ENCODE results near the gene CTSH. TPM values are rescaled to one million over a fixed set of nuclear protein-coding genes. Genes with fewer than 3 reads are reported as not detected.
"Not testable (repeated sequence)": the region's sequence is repeated elsewhere in the genome, so short reads cannot be mapped to it uniquely, and the experiment has no call there.

The CTSH gene
- polyA plus RNA-seq, 4 donors: 128 to 211 (median 197) TPM

DNA sequence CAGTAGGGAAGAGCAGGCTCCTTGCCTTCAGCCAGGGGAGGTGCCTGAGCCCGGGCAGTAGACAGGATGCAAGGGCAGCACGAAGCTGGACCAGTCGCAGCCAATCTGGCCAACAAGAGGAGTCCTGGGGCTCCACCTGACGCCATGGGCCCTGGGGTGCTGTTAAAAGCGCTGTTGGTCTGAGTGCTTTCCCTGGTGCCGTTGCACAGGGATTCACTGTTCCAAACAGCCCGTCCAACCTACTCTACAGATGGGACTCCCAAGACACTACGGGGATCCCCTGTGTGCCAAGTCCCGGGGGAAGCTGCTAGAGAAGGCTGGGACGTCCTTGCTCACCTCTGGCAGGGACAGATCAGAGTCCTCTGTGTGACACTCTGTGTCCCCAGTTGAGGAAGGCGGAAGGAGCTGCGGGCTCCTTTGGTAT, 632 bp downstream of the CTSH start:
- no peak for DNase-seq (ENCODE audit: low read depth in 4 of 4, low spot score in 3 of 4)

DNA sequence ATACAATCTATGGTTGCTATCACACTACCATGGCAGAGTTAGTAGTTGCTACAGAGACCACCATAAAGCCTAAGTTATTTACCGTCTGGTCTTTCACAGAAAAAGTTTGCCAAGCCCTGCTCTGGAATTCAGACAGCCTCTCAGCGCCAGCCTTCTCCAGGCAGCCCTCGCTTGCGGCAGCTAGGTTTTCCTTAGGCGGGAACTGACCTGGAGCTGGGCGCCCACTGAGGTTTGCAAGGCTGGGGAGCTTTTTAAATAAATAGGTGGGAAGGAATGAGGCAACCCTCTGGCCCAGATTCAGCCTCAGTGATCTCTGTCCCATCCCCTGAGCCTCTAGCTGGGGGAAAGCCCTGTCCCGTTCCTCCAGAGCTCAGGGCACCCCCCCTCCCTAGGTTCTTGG, 1.2 kb downstream of the CTSH start:
- DNase-seq (ENCODE audit: low read depth in 4 of 4, low spot score in 3 of 4): no peak

DNA sequence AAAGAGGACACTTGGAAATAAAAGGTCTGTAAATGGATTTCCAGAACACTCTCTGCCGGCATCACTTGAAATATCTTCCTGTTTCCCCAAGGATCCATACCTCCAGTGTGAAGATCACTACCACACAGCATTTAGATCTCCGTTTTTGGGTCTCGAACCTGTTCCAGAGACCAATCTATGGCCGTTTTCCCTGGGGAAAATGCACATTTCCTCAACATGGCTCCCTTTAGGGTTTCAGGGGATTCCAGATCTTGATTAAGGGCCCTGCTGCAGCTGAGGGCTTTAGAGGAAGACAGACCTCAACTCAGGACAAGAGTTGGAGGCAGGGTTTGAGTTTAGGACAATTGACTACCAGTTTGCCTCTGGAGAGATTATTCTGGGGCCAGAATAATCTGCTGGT, 2.1 kb downstream of the CTSH start:
- DNase-seq (ENCODE audit: low read depth in 4 of 4, low spot score in 3 of 4): no peak

DNA sequence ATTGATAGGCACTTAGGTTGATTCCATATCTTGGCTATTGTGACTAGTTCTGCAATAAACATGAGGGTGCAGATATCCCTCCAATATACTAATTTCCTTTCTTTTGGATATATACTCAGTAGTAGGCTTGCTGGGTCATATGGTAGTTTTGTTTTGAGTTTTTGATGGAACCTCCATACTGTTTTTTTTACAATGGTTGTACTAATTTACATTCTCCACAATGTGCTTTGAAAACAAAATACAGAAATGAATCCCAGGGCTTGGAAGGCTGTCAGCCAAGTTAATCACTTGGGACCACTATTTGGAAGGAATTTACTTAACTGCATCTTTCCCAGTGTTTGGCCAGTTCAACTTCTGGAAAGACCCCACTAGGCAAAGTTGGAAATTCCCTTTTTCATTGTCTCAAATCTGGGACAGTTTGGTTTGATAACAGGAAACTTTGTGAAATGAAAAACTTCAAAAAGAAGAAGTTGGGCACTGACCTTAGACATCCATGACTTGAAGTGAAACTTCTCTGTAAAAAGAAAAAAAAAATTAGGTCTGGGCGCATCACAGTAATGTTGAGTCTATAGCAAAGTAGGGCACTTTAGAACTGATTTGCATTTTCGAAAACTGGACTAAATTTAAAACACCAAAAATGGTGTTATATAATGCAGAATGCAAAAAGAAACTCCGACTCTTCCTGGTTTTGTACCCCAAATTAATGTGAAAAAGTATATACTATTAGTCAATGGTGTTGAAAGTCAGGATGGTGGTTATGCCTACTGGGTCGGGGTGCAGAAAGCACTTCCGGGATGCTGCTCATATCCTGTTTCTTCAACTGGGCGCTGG, 6.0 kb downstream of the CTSH start:
- DNase-seq (ENCODE audit: low read depth in 4 of 4, low spot score in 3 of 4): no peak

DNA sequence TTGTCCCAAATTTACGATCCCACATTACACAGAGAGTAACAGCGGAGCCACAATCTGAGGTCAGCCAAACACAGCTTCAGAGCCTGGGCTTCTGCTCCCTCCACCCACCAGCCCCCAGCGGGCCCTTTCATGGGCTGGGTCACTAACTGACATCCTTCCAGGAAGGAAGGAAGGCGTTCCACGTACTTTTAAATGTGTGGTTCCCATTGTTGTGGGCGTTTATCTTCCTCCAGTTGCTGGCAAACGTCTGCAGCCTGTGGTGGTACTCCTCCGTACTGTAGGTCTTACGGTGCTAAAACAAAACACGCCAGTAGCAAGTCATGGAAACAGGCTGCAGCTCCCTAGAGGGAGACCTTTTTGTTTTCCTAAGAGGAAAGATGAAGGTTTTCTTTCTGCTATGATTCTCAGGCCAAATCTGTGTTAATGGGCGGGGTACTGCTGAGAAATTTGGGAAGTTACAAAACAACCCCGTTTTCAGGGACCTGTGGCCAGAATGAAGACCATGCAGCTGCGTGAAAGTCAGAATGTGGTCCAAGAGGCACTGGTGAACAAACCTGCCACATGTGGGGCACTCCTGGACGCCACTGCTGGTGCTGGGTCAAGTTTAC, 7.6 kb downstream of the CTSH start:
- DNase-seq (ENCODE audit: low read depth in 4 of 4, low spot score in 3 of 4): no peak

DNA sequence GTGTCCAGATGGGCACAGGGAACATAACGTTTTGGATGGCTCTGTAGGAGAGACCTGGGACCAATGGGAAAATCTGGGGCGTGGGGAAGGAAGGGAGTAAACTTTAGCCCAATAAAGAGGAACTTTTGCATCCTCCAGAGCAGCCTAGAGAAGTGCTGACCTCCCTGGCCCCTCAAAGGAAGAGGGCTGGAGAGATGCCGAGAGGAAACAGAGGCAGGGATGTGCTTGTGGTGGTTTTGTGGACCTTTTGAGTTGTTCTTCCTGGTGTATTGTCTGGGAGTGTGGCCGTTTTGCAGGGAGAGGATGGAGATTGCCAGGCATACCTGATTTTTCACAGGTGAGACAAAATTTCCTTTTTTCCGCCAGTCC, 10.2 kb downstream of the CTSH start:
- DNase-seq (ENCODE audit: low read depth in 4 of 4, low spot score in 3 of 4): no peak

DNA sequence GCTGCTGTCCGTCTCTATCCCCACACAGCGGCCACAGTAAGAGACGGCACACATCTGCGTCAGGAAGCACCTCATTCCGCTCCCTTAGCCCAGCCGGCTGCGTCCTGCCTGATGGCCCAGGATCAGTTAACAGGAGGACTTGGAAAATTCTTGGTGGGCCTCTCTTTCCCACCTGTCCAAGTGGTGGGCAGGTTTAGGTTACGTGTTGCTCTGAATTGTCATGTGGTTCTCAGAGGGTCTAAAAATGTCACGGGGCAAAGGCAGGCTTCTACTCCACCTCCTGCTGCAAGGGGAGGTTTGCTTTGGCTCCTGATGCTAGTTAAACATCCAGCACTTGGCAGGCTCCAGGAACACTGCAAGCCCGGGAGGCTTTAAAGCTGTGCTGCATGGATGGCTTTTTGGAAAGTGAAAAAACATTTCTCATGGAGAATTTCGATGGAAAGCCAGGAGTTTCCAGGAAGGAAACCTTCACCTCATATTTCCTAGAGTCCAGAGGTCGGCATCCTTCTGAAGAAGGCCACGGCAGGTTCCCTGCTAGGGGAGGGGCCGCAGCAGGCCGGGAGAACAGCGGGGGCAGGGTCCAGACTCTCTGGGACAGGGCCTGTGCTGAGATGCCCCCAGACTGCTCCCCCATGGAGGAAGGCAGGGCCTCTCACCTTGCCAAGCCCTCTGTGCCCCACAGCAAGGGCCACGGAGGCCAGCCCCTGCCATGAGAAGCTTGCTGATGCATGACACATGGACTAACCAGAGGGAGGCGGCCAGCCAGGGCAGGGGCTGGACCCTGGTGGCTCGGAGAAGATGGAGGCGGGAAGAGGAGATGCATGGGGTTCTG, 10.8 kb downstream of the CTSH start:
- peak in 1 of 4 donors; percentile 41 for DNase-seq (ENCODE audit: low read depth in 4 of 4, low spot score in 3 of 4)

DNA sequence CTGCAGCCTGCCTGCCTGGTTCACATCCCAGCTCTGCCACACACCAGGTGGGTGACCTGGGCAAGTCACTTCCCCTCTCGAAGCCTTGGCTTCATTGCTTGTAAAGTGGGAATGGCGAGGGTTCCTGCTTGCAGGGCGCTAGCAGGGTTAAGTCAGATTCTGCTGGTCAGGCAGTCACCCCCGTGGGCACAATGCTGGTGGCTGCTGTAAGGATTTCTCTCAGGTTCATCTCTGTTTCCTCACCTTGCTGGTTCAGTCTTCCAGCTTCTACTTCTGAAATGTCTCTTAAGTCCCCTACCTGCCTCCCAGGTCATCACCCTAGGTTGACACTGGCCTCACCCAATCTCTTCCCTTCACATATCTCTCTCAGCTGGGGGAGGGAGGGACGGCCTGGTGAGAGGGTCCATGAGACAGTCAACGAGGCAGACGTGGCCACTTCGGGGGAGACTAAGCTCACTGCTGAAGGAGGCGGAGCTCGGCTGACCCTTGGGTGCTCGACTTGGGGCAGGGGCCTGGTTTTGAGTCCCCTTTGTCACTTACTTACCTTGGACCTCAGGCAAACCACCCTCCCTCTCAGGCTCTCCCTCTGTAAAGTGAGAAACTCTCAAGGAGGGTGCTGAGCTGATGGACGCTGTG, 11.5 kb downstream of the CTSH start:
- no peak for DNase-seq (ENCODE audit: low read depth in 4 of 4, low spot score in 3 of 4)

DNA sequence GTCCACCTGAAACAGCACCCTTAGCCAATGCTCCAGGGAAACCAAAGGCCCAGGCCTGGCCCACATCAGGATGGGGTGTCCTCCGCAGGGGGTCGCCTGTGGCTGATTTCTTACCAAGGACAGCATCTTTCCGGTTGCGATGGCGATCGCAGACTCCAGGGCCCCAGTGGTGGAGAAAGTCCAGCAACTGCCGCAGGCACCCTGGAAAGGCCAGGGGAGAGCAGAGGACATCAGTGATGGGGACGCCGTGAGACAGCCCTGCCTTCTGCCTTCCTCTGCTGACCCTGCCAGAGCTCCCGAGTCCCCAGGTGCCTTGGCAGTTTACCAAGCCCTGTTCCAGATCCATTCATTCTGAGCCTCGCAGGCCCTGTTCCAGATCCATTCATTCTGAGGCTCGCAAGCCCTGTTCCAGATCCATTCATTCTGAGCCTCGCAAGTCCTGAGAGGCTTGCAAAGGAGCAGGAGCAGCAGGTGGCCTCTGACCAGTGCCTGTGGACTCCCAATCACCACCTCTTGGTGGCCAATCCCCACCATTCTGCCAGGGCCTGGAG, 12.5 kb downstream of the CTSH start:
- DNase-seq (ENCODE audit: low read depth in 4 of 4, low spot score in 3 of 4): no peak

DNA sequence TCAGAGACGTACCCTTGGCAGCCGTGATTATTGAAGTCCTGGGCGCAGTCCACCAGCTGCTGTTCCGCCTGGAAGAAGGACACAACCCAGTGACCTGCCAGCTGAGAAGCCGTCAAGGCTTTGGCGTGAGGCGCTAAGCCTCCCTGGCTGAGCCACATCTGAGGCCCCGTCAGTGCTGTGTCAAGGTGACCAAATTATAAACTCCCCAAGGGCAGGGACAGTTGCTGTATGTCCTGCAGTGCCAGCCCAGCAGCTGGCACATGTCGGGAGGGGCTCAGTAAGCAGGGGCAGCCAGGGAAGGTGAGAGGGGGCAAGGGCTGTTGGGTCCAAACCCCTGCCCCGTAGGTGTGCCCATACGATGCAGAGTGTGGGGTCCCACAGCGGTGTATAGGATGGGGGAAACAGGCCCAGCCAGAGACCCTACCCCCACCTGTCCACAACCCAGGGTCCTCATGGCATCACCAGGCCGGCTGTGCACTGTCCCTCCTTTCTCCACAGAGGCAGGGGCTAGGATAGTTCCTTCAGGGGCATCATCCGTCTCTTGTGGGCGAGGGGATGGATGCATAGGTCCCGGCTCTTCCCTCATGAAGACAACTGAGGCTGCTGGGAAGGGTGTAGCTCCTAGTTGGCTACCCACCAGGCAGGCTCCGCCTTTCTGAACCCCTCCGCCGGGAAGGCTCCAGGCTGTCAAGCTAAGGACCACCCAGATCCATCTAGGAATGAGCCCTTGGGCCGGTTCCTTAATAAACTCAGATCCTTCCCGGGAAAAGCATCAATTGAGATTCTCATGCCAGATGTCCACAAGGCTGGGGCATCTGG, 13.2 kb downstream of the CTSH start:
- DNase-seq (ENCODE audit: low read depth in 4 of 4, low spot score in 3 of 4): no peak

DNA sequence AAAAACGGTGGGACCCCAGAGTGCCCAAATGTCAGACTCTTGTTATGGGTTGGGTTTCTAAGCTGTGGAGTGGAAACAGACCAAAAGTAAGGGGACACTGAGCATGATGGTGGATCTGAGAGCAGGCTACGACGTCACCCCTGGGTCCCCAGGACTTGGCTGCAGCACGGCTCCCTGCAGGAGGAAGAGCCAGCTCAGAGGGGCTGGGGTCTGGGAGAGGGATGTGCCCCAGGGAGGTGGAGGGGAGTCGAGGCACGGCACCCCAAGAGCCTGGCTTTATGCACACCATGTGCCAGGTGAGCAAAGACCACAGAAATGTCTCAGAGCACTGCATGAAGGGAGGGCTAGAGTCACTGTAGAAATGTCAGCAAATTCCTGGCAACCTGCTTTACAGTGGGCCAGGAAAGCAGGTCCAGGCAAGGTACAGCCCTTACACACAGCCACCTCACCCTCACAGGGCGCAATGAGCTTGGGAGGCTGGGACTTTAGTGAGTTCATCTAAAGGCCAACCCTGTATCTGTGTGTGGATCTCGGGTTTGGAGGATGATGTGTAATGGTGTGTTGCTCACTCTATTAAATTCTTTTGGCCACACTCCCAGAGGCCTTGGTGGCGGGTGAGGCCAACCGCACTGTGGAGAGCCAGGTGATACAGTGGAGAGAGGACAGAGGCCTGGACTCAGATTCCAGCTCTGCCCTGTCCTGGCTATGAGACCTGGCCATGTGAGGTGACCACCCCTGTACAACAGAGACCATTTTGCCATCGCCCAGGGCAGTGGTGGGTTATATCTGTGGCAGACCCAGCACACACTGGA, 14.1 kb downstream of the CTSH start:
- DNase-seq (ENCODE audit: low read depth in 4 of 4, low spot score in 3 of 4): peak in 1 of 4 donors; percentile 36

DNA sequence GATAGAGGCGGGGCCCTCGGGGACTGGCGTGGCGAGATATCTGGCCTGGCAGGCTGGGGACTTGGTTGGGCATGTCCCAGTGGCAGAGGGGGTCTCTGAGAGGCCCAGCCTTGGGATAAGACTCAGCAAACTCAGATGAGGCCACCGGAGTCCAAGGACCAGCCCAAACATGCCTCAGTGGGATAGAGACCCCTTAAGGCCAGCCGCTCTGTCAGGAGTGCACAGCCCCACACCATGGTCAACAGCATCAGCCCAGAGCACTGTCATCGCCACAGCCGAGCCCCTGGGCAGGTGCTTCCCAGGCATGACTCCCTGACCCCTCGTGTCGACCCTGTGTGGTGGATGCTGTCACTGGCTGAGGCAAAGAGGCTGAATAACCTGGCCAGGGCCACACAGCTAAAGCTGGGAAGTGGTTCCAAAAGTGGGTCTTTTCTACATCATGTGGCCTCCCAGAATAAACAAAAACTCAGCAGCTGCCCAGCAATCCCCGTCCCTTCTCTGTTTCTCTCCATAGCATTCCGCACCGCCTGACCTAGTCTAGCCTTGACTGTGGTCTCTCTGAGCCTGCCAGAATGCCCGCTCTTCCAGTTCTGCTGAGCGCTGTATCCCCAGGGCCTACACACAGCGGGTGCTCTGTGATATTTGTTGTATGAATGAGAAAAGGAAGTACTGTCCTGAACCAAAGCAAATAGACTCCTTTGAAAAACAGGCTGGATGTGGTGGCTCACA, 15.1 kb downstream of the CTSH start:
- no peak for DNase-seq (ENCODE audit: low read depth in 4 of 4, low spot score in 3 of 4)

DNA sequence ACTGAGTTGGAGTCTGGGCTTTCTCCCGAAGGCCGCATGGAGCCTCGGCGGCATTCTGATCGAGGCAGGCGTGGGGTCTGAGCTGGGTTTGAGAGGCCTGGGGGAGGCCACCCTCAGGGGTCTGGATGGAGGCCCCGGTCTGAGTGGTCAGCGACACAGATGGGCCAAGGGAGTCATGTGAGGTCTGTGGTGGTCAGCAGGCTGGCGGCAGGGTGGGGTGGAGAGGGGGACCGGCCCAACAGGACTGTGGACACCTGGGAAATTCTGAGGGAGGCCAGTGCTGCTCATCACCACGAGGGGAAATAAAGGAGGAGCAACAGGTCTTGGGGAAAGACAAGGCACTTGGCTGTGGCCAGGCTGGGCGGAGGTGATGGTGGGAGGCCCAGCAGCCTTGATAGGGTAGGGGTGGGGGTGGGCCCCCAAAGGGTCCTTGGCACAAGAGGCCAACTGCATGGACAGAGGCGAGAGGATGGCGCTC, 16.2 kb downstream of the CTSH start:
- DNase-seq (ENCODE audit: low read depth in 4 of 4, low spot score in 3 of 4): no peak

DNA sequence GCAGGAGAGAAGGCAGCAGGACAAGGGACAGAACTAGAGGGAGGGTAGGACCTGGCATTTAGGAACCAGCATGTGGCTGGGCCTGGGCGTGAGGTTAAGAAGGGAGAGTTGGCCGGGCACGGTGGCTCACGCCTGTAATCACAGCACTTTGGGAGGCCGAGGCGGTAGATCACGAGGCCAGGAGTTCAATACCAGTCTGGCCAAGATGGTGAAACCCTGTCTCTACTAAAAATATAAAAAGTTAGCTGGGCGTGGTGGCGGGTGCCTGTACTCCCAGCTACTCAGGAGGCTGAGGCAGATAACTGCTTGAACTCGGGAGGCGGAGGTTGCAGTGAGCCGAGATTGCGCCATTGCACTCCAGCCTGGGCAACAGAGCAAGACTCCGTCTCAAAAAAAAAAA, 16.7 kb downstream of the CTSH start:
- not testable (repeated sequence) for DNase-seq (ENCODE audit: low read depth in 4 of 4, low spot score in 3 of 4)

DNA sequence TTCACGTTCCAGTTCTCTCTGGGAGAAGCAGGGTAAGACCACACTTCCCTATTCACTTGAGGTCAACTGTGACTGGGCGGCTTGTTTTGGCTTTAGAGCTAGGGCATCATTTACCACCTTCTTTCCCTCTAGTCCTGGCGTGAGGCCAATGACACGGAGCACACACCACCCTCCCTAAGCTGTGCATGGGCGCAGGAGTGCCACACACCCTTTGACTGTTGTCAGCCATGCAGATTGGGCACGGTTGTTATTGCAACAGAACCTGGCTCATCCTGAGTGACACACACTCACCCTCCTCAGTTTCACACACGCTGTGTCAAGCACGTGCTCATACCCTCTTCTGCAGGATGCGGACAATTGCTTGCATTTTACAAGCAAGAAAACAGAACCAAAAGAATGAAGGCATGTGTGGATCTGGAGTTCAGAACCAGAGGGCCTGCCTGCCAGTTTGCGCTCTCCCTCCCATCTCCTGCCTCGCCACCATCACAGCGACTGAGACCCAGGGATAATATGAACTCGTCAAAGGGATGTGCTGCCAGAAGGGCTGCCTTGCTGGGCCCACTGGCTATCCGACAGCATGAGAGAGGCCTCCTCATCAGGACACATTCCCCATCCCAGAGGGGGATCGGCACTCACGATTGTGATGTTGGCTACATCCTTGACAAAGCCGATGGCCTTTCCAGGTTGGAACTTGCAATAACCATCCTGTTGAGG, 17.6 kb downstream of the CTSH start:
- no peak for DNase-seq (ENCODE audit: low read depth in 4 of 4, low spot score in 3 of 4)

DNA sequence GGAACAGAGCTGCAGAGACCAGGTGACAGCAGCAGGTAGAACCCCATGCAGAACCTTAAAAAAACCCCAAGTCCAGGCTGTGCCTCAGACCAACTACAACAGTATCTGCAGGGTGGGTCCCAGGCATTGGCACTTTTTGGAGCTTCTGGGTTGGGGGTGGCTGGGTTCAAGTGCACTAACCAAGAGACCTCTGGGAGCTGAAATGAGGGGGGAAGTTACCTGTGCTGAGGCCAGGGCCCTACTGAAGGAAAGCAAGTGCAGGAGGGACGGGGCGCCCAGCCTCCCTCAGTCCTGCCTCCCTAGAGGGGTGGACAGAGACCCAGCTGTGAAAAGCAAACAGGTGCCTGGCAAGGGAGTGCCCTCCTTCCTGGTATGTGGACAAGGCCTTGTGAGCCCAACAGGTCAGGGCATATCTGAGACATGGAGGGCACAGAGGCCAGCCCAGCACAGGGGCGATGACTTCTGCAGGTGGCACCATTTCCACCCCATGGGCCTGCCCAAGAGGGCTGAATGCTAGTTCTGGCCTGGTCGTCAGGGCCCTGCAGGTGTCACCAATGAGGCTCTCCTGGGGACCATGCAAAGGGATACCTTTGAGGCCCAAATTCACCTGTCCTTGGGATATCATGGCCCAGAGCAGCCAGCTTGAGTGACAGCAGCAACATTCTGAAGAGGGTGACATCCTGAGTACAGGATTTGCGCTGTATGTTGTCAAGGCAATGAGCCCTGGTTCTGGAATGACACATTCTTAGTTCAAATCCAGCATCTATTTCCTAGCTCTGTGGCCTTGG, 18.7 kb downstream of the CTSH start:
- no peak for DNase-seq (ENCODE audit: low read depth in 4 of 4, low spot score in 3 of 4)

Data from left renal pelvis (tissue), 4 donors.